Medulla oblongata (tissue), 1 donor: ENCODE results near the gene CPHXL2.

Source experiments
- DNase-seq: peaks from one replicate; pipeline ENCODE4 v3.0.0-alpha.2; 2015; ENCODE audit errors: extremely low spot score

CPHXL2 gene

GRCh38 chr16:75676909-75677308, at the start of gene CPHXL2:
CPHXL2 (minus strand) TSS chr16:75677009; CDS start chr16:75676999, 10 bp downstream.
- DNase-seq: no peak

DNA sequence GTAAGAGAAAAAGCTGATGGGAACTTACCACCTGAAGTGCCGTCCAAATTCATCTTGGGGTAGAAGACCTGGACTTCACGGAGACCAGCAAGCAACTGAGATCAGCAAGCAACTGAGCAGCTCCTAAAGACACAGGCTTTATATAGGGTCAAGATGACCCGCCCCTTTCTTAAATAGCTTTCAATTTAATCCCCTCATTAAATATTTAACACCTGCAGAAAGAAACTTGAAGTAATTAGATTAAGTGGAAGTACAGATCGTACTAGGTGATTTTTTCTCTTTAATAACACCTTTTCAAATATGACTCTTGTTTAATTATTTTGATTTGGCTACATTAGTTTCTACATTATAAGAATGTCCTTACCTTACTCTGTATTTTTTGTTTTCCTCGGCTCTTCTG, 49.6 kb upstream of the CPHXL2 start, which contains the start of gene CPHXL:
CPHXL (minus strand) TSS at position 101 of the 400 bp plus-strand sequence; CDS start at position 53, 48 bp downstream.
- DNase-seq: no peak

- no peak for DNase-seq
Measured at GRCh38 chr16:75718452-75718851, 41.6 kb upstream of the CPHXL2 start.

DNA sequence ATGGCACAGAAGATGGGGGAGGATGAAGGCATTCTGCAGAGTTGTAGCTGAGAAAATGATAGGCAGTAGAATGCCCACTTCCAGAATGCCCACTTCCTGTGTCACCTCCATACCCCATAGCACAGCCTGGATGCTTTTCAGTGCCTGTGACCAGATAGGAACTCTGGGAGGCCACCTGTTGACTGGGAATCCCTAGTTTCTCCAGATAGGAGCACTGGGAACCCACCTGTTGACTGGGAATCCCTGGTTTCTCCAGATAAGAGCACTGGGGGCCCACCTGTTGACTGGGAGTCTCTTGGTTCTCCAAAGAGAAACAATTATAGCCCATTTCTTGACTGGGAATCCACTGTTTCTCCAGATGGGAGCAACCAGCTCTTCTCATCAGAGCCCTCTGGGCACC, 37.9 kb upstream of the CPHXL2 start:
- DNase-seq: no peak

GRCh38 chr16:75710344-75710743, 33.5 kb upstream of the CPHXL2 start:
- no peak for DNase-seq

DNA sequence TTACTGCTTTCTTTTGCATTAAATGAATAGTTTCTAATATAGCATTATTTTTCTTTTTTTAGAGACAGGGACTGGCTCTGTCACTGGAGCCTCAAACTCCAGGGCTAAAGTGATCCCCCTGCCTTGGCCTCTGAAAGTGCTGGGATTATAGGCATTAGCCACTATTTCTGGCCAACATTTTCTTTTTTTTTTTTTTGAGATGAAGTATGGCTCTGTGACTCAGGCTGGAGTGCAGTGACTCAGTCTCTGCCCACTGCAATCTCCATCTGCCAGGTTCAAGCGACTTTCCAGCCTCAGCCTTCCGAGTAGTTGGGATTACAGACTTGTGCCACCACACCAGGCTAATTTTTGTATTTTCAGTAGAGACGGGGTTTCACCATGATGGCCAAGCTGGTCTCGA, 26.5 kb upstream of the CPHXL2 start:
- no peak for DNase-seq

GRCh38 chr16:75702242-75702641, 25.4 kb upstream of the CPHXL2 start:
- no peak for DNase-seq

- DNase-seq: no peak
Measured at GRCh38 chr16:75701361-75701760, 24.6 kb upstream of the CPHXL2 start, which contains the start of gene DUXB. DUXB (minus strand) TSS chr16:75701461; CDS start chr16:75701418, 43 bp downstream.

GRCh38 chr16:75697571-75697970, 20.8 kb upstream of the CPHXL2 start:
- DNase-seq: no peak

GRCh38 chr16:75695708-75696107, 18.9 kb upstream of the CPHXL2 start:
- DNase-seq: no peak

- no peak for DNase-seq
Measured at GRCh38 chr16:75687361-75687760, 10.6 kb upstream of the CPHXL2 start.

DNA sequence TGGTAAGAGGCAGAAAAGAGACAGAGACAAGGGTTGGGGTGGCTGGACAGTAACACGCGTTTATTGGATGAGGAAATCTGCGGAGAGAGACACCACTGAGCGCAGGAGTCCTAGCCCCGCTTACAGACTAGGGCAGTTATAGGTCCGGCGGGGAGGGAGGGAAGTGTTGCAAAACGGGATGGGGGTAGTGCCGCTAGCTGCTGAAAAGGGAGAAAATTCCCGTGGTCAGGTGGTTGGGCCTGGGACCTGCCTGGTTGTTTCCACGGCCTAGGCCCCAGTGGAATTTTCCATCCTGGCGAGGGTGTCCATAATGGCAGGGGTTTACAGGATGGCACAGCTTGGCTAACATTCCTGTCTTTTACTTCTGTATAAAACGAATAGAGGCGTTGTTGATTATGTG, 5.5 kb upstream of the CPHXL2 start:
- no peak for DNase-seq

DNA sequence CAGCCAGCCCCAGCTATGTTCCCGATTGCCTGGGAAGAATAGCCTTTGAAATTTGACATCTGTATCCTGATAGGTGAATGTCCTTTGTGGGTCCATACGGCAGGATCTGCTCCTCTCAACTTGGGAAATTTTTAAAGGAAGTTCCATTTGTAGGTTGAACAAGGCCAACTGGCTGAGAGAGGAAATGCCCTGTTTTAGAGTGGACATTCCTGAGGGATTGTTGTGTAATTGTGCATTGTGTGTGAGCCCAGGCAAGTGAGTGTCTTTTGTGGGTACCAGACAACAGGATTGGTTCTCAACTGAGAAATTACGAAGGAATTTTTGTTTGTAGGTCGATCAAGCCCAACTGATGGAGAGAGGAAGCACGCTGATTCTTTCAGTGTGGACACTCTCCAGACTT, 2.6 kb upstream of the CPHXL2 start:
- no peak for DNase-seq

- DNase-seq: no peak
Measured at GRCh38 chr16:75667503-75667902, 9.3 kb downstream of the CPHXL2 start.

DNA sequence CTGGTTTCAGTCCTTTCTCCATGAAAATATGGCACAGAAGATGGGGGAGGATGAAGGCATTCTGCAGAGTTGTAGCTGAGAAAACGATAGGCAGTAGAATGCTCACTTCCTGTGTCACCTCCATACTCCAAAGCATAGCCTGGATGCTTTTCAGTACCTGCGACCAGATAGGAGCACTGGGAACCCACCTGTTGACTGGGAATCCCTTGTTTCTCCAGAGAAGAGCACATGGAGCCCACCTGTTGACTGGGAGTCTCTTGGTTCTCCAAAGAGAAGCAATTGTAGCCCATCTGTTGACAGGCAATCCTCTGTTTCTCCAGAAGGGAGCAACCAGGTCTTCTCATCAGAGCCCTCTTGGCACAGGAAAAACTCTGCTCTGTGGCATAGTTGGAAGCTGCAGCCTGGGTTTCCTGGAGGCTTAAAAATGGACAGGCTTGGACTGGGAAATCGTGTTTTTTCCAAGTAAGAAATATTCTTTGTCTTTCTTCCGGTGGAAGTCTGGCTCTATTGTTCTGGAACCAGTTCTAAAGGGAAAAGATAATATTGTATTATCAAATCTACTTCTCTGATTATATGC, 16.0 kb downstream of the CPHXL2 start:
- peak; percentile 48 for DNase-seq

GRCh38 chr16:75660321-75660720, 16.5 kb downstream of the CPHXL2 start:
- peak; percentile 56 for DNase-seq

GRCh38 chr16:75658175-75658574, 18.6 kb downstream of the CPHXL2 start:
- DNase-seq: no peak

DNA sequence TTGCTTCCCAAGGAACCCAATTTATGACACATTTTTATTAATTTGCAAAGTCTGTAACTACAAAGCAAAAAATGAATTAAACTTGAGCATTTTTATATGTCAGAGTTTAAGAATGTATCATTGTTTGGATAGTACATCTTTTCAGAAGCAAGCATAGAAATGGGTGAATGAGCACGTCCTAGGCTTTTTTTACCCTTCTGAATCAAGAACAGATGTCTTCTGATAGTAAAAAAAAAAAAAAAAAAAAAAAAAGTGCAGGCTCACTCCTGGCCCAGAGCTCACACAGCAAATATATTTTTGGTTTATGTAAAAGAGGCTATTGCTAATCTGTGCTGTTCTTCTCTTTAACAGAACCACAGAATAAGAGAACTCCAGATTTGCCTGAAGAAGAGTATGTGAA, 22.9 kb downstream of the CPHXL2 start:
- DNase-seq: no peak

DNA sequence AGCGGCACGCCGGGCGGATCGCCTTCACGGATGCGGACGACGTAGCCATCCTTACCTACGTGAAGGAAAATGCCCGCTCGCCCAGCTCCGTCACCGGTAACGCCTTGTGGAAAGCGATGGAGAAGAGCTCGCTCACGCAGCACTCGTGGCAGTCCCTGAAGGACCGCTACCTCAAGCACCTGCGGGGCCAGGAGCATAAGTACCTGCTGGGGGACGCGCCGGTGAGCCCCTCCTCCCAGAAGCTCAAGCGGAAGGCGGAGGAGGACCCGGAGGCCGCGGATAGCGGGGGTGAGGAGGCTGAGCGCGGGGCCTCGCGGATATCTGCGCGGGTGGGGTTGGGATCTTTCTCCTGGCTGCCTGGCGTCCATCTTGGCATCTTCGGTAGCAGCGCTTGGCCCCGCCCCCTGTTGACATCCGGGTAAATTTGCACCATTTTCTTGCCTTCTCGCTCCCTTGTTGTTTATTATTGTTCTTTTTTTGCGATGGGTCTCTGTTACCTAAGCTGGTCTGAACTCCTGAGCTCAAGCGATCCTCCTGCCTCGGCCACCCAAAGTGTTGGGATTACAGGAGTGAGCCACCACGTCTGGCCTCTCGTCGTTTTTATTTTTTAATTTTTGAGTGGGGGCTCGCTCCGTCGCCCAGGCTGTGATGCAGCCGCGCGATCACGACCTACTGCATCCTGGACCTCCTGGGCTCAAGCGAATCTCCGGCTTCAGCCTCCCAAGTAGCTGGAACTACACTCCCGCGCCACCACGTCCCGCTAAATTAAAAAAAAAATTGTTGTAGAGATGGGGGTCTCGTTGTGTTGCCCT, 28.3 kb downstream of the CPHXL2 start:
- peak; percentile 90 for DNase-seq

GRCh38 chr16:75647492-75648264, 29.1 kb downstream of the CPHXL2 start, which contains the start of the genes KARS1 and TERF2IP:
KARS1 (minus strand) TSS chr16:75647665; CDS start chr16:75647639, 26 bp downstream.
TERF2IP (plus strand) TSS chr16:75647773; CDS start chr16:75647883, 110 bp downstream.
- DNase-seq: peak; percentile 97

- DNase-seq: no peak
Measured at GRCh38 chr16:75647112-75647491, 29.7 kb downstream of the CPHXL2 start.
